ENCODE results near the gene GJC1.

- TF ChIP-seq CTCF (conservative IDR thresholded peaks at IDR 0.05 in 1 of 2, IDR thresholded peaks at IDR 0.05 in 1 of 2; ENCODE audit: low read depth in 1 of 2, low read length in 2 of 2) (no peak), EZH2 (IDR thresholded peaks at IDR 0.05; ENCODE audit: low read length, missing control alignments) (no peak)
Measured at GRCh38 chr17:44785921-44786320, 44.2 kb downstream of the GJC1 start.
